ENCODE data around the gene CACNB1. TPM values are rescaled to one million over a fixed set of nuclear protein-coding genes. Genes with fewer than 3 reads are reported as not detected.

CACNB1 gene
- total and polyA plus RNA-seq, 2 of the 13 experiments (the other 11 are each of a cell fraction or from before 2014, with no cell fraction given) = 0.75 to 1.5 TPM

DNA sequence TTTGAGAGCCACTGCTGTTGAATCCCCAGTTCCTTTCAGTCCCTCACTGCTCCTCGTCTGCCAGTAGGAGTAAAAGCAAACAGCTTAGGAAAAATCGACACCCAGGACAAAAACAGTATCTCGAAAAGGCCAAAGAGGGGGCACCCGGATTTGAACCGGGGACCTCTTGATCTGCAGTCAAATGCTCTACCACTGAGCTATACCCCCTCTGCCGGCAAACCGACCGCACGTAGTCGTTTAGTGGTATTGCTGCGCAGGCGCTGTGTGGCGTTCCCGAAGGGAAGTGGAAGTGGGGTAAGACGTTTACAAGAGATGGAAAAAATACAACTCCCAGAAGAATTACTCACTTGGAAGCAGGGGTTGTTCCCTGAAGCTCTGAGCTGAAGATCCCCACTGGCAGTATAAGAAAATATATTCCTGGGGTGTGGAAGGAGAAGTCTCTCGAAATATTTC is 43.8 kb downstream of the CACNB1 start (continued):
- TF ChIP-seq STAG1 (CRISPR knock-in tag; IDR thresholded peaks at IDR 0.05) (no peak; the same call in 1 of the 2 replicates), ZNF253 (CRISPR knock-in tag; IDR thresholded peaks at IDR 0.05; ENCODE audit: borderline replicate concordance) (no peak), FLYWCH1 (CRISPR knock-in tag; IDR thresholded peaks at IDR 0.05) (no peak), SIN3B (IDR thresholded peaks at IDR 0.05; ENCODE audit: low read length) (no peak), ZNF432 (CRISPR knock-in tag; IDR thresholded peaks at IDR 0.05; ENCODE audit: borderline replicate concordance) (no peak), GLI4 (CRISPR knock-in tag; IDR thresholded peaks at IDR 0.05; ENCODE audit: borderline replicate concordance) (peak; percentile 14; the same call in 1 of the 2 replicates), SAFB2 (CRISPR knock-in tag; IDR thresholded peaks at IDR 0.05; ENCODE audit: borderline replicate concordance, low read depth) (no peak), ARNT (IDR thresholded peaks at IDR 0.05) (no peak), SP1 (IDR thresholded peaks at IDR 0.05) (no peak), SP1 (CRISPR knock-in tag; IDR thresholded peaks at IDR 0.05) (peak; percentile 37), ZNF615 (CRISPR knock-in tag; IDR thresholded peaks at IDR 0.05; ENCODE audit: borderline replicate concordance) (no peak), ZNF761 (CRISPR knock-in tag; conservative IDR thresholded peaks at IDR 0.05) (peak; percentile 28; the same call in 1 of the 2 replicates), TAF15 (IDR thresholded peaks at IDR 0.05; ENCODE audit: low read depth, low read length, poor library complexity, severe bottlenecking) (no peak), SP2 (CRISPR knock-in tag; IDR thresholded peaks at IDR 0.05) (no peak), ZNF124 (CRISPR knock-in tag; IDR thresholded peaks at IDR 0.05) (peak; percentile 26; the same call in 1 of the 2 replicates), BRCA1 (CRISPR knock-in tag; IDR thresholded peaks at IDR 0.05) (no peak), NFIB (CRISPR knock-in tag; IDR thresholded peaks at IDR 0.05; ENCODE audit: borderline replicate concordance) (no peak), ARID2 (CRISPR knock-in tag; IDR thresholded peaks at IDR 0.05; ENCODE audit: borderline replicate concordance) (no peak), SRF (IDR thresholded peaks at IDR 0.05; ENCODE audit: low read depth, low read length) (0 out of 2 replicates have a peak, but pooled peaks have one; percentile 31), XBP1 (CRISPR knock-in tag; IDR thresholded peaks at IDR 0.05) (peak; percentile 72; the same call in 1 of the 2 replicates), NFE2L1 (CRISPR knock-in tag; IDR thresholded peaks at IDR 0.05; ENCODE audit: borderline replicate concordance) (no peak), ATF1 (CRISPR knock-in tag; IDR thresholded peaks at IDR 0.05) (no peak)
- TF ChIP-seq, protein P1, sequence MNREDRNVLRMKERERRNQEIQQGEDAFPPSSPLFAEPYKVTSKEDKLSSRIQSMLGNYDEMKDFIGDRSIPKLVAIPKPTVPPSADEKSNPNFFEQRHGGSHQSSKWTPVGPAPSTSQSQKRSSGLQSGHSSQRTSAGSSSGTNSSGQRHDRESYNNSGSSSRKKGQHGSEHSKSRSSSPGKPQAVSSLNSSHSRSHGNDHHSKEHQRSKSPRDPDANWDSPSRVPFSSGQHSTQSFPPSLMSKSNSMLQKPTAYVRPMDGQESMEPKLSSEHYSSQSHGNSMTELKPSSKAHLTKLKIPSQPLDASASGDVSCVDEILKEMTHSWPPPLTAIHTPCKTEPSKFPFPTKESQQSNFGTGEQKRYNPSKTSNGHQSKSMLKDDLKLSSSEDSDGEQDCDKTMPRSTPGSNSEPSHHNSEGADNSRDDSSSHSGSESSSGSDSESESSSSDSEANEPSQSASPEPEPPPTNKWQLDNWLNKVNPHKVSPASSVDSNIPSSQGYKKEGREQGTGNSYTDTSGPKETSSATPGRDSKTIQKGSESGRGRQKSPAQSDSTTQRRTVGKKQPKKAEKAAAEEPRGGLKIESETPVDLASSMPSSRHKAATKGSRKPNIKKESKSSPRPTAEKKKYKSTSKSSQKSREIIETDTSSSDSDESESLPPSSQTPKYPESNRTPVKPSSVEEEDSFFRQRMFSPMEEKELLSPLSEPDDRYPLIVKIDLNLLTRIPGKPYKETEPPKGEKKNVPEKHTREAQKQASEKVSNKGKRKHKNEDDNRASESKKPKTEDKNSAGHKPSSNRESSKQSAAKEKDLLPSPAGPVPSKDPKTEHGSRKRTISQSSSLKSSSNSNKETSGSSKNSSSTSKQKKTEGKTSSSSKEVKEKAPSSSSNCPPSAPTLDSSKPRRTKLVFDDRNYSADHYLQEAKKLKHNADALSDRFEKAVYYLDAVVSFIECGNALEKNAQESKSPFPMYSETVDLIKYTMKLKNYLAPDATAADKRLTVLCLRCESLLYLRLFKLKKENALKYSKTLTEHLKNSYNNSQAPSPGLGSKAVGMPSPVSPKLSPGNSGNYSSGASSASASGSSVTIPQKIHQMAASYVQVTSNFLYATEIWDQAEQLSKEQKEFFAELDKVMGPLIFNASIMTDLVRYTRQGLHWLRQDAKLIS (CRISPR knock-in tag; IDR thresholded peaks at IDR 0.05) = no peak
- TF ChIP-seq, protein P2, sequence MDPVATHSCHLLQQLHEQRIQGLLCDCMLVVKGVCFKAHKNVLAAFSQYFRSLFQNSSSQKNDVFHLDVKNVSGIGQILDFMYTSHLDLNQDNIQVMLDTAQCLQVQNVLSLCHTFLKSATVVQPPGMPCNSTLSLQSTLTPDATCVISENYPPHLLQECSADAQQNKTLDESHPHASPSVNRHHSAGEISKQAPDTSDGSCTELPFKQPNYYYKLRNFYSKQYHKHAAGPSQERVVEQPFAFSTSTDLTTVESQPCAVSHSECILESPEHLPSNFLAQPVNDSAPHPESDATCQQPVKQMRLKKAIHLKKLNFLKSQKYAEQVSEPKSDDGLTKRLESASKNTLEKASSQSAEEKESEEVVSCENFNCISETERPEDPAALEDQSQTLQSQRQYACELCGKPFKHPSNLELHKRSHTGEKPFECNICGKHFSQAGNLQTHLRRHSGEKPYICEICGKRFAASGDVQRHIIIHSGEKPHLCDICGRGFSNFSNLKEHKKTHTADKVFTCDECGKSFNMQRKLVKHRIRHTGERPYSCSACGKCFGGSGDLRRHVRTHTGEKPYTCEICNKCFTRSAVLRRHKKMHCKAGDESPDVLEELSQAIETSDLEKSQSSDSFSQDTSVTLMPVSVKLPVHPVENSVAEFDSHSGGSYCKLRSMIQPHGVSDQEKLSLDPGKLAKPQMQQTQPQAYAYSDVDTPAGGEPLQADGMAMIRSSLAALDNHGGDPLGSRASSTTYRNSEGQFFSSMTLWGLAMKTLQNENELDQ (CRISPR knock-in tag; IDR thresholded peaks at IDR 0.05; ENCODE audit: borderline replicate concordance) = no peak
- TF ChIP-seq, protein P3, sequence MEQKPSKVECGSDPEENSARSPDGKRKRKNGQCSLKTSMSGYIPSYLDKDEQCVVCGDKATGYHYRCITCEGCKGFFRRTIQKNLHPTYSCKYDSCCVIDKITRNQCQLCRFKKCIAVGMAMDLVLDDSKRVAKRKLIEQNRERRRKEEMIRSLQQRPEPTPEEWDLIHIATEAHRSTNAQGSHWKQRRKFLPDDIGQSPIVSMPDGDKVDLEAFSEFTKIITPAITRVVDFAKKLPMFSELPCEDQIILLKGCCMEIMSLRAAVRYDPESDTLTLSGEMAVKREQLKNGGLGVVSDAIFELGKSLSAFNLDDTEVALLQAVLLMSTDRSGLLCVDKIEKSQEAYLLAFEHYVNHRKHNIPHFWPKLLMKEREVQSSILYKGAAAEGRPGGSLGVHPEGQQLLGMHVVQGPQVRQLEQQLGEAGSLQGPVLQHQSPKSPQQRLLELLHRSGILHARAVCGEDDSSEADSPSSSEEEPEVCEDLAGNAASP (CRISPR knock-in tag; IDR thresholded peaks at IDR 0.05; ENCODE audit: borderline replicate concordance) = no peak
